Liver (tissue), 9 donors: Measurements from ENCODE around the gene EFNA2. TPM values are rescaled to one million over a fixed set of nuclear protein-coding genes. Genes with fewer than 3 reads are reported as not detected.

Source experiments
- DNase-seq: peaks from one replicate; pipeline ENCODE4 v3.0.0-alpha.2; 2017; ENCODE audit warnings: low spot score
- H3K27ac ChIP-seq, 2 donors: one replicate each; pipeline ENCODE4 v1.7.0; 2013; ENCODE audit warnings: inconsistent platforms in 2 of 2, low read length in 2 of 2, control low read depth in 1 of 2, low read depth in 1 of 2, mild to moderate bottlenecking in 1 of 2
- H3K27me3 ChIP-seq, 4 donors: one replicate each; pipeline versions ENCODE4 v1.6.1 to v1.7.0; 2013; ENCODE audit warnings: low read length in 3 of 4, inconsistent platforms in 1 of 4, mild to moderate bottlenecking in 1 of 4, moderate library complexity in 1 of 4; ENCODE audit not compliant: control insufficient read depth in 4 of 4, insufficient read depth in 4 of 4
- H3K36me3 ChIP-seq, 4 donors: one replicate each; pipeline versions ENCODE4 v1.6.1 to v1.7.0; 2013; ENCODE audit warnings: low read length in 3 of 4, mild to moderate bottlenecking in 3 of 4, low read depth in 1 of 4, moderate library complexity in 1 of 4; ENCODE audit not compliant: control insufficient read depth in 4 of 4, insufficient read depth in 3 of 4
- H3K4me1 ChIP-seq, 4 donors: one replicate each; pipeline versions ENCODE4 v1.6.1 to v1.7.0; 2013; ENCODE audit warnings: low read length in 3 of 4, mild to moderate bottlenecking in 3 of 4, moderate library complexity in 1 of 4; ENCODE audit not compliant: control insufficient read depth in 4 of 4, insufficient read depth in 4 of 4
- H3K4me3 ChIP-seq, 3 donors: one replicate each; pipeline versions ENCODE4 v1.6.1 to v1.7.0; 2013; ENCODE audit warnings: low read length in 3 of 3, control low read depth in 1 of 3, low read depth in 1 of 3, mild to moderate bottlenecking in 1 of 3
- H3K9ac ChIP-seq, 2 donors: one replicate each; pipeline ENCODE4 v1.7.0; 2013; ENCODE audit warnings: low read length in 2 of 2, mild to moderate bottlenecking in 2 of 2, moderate library complexity in 2 of 2, control low read depth in 1 of 2, low read depth in 1 of 2
- H3K9me3 ChIP-seq, 4 donors: one replicate each; pipeline versions ENCODE4 v1.6.1 to v1.7.0; 2013; ENCODE audit warnings: low read length in 3 of 4; ENCODE audit not compliant: control insufficient read depth in 4 of 4
- EGR1 ChIP-seq, 2 donors: IDR thresholded peaks; 2 replicates each; pipeline ENCODE4 v1.6.1; 2016 to 2018; ENCODE audit warnings: antibody characterized with exemption in 2 of 2, low read depth in 2 of 2
- FOXA1 ChIP-seq: IDR thresholded peaks from 2 replicates; pipeline ENCODE4 v1.6.1; 2016; ENCODE audit warnings: antibody characterized with exemption
- FOXA2 ChIP-seq: IDR thresholded peaks from 2 replicates; pipeline ENCODE4 v1.6.1; 2016; ENCODE audit warnings: antibody characterized with exemption
- GABPA ChIP-seq, 2 donors: IDR thresholded peaks in 1 of 2; conservative IDR thresholded peaks in 1 of 2; 2 replicates each; pipeline ENCODE4 v1.6.1; 2016; ENCODE audit warnings: antibody characterized with exemption in 2 of 2, mild to moderate bottlenecking in 1 of 2, moderate library complexity in 1 of 2
- HNF4A ChIP-seq, 2 donors: conservative IDR thresholded peaks; 2 replicates each; pipeline ENCODE4 v1.6.1; 2016; ENCODE audit warnings: antibody characterized with exemption in 2 of 2, mild to moderate bottlenecking in 2 of 2
- HNF4G ChIP-seq: IDR thresholded peaks from 2 replicates; pipeline ENCODE4 v1.6.1; 2016; ENCODE audit warnings: antibody characterized with exemption
- JUND ChIP-seq, 2 donors: IDR thresholded peaks; 2 replicates each; pipeline ENCODE4 v1.6.1; 2016; ENCODE audit warnings: antibody characterized with exemption in 2 of 2
- NR2F2 ChIP-seq: IDR thresholded peaks from 2 replicates; pipeline ENCODE4 v1.6.1; 2016; ENCODE audit warnings: antibody characterized with exemption
- RAD21 ChIP-seq, 2 donors: IDR thresholded peaks; 2 replicates each; pipeline ENCODE4 v1.6.1; 2016; ENCODE audit warnings: antibody characterized with exemption in 2 of 2, mild to moderate bottlenecking in 2 of 2
- RXRA ChIP-seq, 2 donors: IDR thresholded peaks; 2 replicates each; pipeline ENCODE4 v1.6.1; 2017 to 2018; ENCODE audit warnings: antibody characterized with exemption in 2 of 2, mild to moderate bottlenecking in 1 of 2
- SP1 ChIP-seq: IDR thresholded peaks from 2 replicates; pipeline ENCODE4 v1.6.1; 2018; ENCODE audit warnings: antibody characterized with exemption, mild to moderate bottlenecking
- TAF1 ChIP-seq: conservative IDR thresholded peaks from 2 replicates; pipeline ENCODE4 v1.6.1; 2016; ENCODE audit warnings: antibody characterized with exemption, mild to moderate bottlenecking
- YY1 ChIP-seq: IDR thresholded peaks from 2 replicates; pipeline ENCODE4 v1.6.1; 2016; ENCODE audit warnings: antibody characterized with exemption, mild to moderate bottlenecking
- WGBS: extraction: QIAGEN DNeasy Blood & Tissue Kit; methylation state at CpG from one replicate; pipeline ENCODE4 v1.1.7; 2013; 5-methylcytosine and 5-hydroxymethylcytosine counted together
- polyA plus RNA-seq, 2 donors: library from polyadenylated mRNA; stranded (reverse) in 1 of 2; unstranded in 1 of 2; fragments of 200-250 nt in 1 of 2; fragments of >200 nt in 1 of 2; fragmentation: Nextera tagmentation in 1 of 2; extraction: Ambion mirVana in 1 of 2; gene quantifications; one replicate each; pipeline versions ENCODE4 v1.2.1 to v1.2.3, GENCODE V29; 2013 to 2015
- total RNA-seq, 2 donors: library from RNA; depleted of rRNA; stranded (reverse); fragments of >200 nt; gene quantifications; one replicate each; pipeline ENCODE4 v1.2.3, GENCODE V29; 2014
- TF ChIP-seq, protein P1 (sequence below): IDR thresholded peaks from 2 replicates; pipeline ENCODE4 v1.6.1; 2016; ENCODE audit warnings: antibody characterized with exemption
- TF ChIP-seq, protein P2 (sequence below): IDR thresholded peaks from 2 replicates; pipeline ENCODE4 v1.6.1; 2016; ENCODE audit warnings: antibody characterized with exemption
- TF ChIP-seq, protein P3 (sequence below): IDR thresholded peaks from 2 replicates; pipeline ENCODE4 v1.6.1; 2016; ENCODE audit warnings: antibody characterized with exemption
- TF ChIP-seq, protein P4 (sequence below): IDR thresholded peaks from 2 replicates; pipeline ENCODE4 v1.6.1; 2016; ENCODE audit warnings: antibody characterized with exemption, mild to moderate bottlenecking
- TF ChIP-seq, protein P5 (sequence below): fragments of 150-350 bp; IDR thresholded peaks from 2 replicates; pipeline ENCODE4 v1.5.1; 2017; ENCODE audit warnings: improper control_type of control experiment, low read depth, low read length; ENCODE audit not compliant: missing input control
- donor health status: healthy.
- donor health status: healthy.
- donor health status: healthy.
- donor health status: healthy.
- donor health status: healthy.

The EFNA2 gene
- total and polyA plus RNA-seq, 4 donors, result 0.98 to 9.8 (median 4.3) TPM

DNA sequence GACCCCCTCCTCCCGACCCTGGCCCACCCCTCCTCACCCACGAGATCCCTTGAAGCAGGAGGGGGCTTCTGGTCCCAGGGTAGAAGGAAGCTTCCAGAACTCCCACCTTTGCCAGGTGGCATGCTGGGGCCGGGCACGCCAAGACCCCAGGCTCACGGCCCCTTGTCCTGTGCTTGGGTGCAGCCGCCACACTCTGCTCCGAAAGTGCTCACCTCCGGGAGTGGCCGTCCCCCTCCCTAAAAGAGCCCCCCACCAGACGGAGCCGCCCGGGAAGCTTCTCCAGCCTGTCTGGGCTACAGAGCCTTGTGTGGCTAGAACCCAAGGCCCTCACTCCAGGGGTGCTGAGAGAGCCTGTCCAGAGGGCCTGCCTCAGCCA lies 1.8 kb upstream of the EFNA2 start:
- Histone ChIP-seq H3K4me1 (peaks cover 15 to 57% (median 37%) of the 10 kb centered on the region in 4 donors), H3K27ac (peak overlapping the region; percentile 82 to 90), H3K4me3 (peak overlapping the region; percentile 27 to 55 (median 54)), H3K9ac (no peak overlapping the region), H3K36me3 (peaks cover 0 to 4% (median 3%) of the 10 kb centered on the region in 4 donors), H3K27me3 (no peaks in the 10 kb centered on the region), H3K9me3 (no peaks in the 10 kb centered on the region)
- TF ChIP-seq RAD21 (IDR thresholded peaks at IDR 0.05) (no peak), JUND (IDR thresholded peaks at IDR 0.05) (no peak), RXRA (IDR thresholded peaks at IDR 0.05) (no peak), TAF1 (no peak), HNF4G (no peak), NR2F2 (no peak), FOXA1 (no peak), EGR1 (IDR thresholded peaks at IDR 0.05; ENCODE audit: low read depth in 2 of 2) (no peak), FOXA2 (no peak), GABPA (IDR thresholded peaks at IDR 0.05 in 1 of 2, conservative IDR thresholded peaks at IDR 0.05 in 1 of 2) (no peak), SP1 (no peak), YY1 (no peak), HNF4A (conservative IDR thresholded peaks at IDR 0.05) (no peak)
- TF ChIP-seq, protein P1, sequence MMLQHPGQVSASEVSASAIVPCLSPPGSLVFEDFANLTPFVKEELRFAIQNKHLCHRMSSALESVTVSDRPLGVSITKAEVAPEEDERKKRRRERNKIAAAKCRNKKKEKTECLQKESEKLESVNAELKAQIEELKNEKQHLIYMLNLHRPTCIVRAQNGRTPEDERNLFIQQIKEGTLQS, result no peak
- TF ChIP-seq, protein P2, sequence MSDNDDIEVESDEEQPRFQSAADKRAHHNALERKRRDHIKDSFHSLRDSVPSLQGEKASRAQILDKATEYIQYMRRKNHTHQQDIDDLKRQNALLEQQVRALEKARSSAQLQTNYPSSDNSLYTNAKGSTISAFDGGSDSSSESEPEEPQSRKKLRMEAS, result no peak
- TF ChIP-seq, protein P3, sequence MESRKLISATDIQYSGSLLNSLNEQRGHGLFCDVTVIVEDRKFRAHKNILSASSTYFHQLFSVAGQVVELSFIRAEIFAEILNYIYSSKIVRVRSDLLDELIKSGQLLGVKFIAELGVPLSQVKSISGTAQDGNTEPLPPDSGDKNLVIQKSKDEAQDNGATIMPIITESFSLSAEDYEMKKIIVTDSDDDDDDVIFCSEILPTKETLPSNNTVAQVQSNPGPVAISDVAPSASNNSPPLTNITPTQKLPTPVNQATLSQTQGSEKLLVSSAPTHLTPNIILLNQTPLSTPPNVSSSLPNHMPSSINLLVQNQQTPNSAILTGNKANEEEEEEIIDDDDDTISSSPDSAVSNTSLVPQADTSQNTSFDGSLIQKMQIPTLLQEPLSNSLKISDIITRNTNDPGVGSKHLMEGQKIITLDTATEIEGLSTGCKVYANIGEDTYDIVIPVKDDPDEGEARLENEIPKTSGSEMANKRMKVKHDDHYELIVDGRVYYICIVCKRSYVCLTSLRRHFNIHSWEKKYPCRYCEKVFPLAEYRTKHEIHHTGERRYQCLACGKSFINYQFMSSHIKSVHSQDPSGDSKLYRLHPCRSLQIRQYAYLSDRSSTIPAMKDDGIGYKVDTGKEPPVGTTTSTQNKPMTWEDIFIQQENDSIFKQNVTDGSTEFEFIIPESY, result no peak
- TF ChIP-seq, protein P4, sequence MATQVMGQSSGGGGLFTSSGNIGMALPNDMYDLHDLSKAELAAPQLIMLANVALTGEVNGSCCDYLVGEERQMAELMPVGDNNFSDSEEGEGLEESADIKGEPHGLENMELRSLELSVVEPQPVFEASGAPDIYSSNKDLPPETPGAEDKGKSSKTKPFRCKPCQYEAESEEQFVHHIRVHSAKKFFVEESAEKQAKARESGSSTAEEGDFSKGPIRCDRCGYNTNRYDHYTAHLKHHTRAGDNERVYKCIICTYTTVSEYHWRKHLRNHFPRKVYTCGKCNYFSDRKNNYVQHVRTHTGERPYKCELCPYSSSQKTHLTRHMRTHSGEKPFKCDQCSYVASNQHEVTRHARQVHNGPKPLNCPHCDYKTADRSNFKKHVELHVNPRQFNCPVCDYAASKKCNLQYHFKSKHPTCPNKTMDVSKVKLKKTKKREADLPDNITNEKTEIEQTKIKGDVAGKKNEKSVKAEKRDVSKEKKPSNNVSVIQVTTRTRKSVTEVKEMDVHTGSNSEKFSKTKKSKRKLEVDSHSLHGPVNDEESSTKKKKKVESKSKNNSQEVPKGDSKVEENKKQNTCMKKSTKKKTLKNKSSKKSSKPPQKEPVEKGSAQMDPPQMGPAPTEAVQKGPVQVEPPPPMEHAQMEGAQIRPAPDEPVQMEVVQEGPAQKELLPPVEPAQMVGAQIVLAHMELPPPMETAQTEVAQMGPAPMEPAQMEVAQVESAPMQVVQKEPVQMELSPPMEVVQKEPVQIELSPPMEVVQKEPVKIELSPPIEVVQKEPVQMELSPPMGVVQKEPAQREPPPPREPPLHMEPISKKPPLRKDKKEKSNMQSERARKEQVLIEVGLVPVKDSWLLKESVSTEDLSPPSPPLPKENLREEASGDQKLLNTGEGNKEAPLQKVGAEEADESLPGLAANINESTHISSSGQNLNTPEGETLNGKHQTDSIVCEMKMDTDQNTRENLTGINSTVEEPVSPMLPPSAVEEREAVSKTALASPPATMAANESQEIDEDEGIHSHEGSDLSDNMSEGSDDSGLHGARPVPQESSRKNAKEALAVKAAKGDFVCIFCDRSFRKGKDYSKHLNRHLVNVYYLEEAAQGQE, result no peak
- TF ChIP-seq, protein P5, sequence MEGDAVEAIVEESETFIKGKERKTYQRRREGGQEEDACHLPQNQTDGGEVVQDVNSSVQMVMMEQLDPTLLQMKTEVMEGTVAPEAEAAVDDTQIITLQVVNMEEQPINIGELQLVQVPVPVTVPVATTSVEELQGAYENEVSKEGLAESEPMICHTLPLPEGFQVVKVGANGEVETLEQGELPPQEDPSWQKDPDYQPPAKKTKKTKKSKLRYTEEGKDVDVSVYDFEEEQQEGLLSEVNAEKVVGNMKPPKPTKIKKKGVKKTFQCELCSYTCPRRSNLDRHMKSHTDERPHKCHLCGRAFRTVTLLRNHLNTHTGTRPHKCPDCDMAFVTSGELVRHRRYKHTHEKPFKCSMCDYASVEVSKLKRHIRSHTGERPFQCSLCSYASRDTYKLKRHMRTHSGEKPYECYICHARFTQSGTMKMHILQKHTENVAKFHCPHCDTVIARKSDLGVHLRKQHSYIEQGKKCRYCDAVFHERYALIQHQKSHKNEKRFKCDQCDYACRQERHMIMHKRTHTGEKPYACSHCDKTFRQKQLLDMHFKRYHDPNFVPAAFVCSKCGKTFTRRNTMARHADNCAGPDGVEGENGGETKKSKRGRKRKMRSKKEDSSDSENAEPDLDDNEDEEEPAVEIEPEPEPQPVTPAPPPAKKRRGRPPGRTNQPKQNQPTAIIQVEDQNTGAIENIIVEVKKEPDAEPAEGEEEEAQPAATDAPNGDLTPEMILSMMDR, result no peak
- 71% methylated on average over 12 of the region's 12 CpGs for WGBS
- no peak for DNase-seq
